Measurements from ENCODE around the gene CENPT.

- TF ChIP-seq POLR2A (IDR thresholded peaks at IDR 0.05) (peak in 1 of 4 donors; percentile 1), EP300 (IDR thresholded peaks at IDR 0.05) (no peak), POLR2AphosphoS5 (IDR thresholded peaks at IDR 0.05) (no peak)
These were observed 4.8 kb downstream of the CENPT start for GRCh38 chr16:67842509-67843342.

All from upper lobe of left lung (tissue), 4 donors.